ENCODE measurements around the gene PRKCZ. TPM values are rescaled to one million over a fixed set of nuclear protein-coding genes. Genes with fewer than 3 reads are reported as not detected.

The PRKCZ gene
- total RNA-seq, 4 donors from 2014 or later = 0.29 to 8.8 (median 3.9) TPM

DNA sequence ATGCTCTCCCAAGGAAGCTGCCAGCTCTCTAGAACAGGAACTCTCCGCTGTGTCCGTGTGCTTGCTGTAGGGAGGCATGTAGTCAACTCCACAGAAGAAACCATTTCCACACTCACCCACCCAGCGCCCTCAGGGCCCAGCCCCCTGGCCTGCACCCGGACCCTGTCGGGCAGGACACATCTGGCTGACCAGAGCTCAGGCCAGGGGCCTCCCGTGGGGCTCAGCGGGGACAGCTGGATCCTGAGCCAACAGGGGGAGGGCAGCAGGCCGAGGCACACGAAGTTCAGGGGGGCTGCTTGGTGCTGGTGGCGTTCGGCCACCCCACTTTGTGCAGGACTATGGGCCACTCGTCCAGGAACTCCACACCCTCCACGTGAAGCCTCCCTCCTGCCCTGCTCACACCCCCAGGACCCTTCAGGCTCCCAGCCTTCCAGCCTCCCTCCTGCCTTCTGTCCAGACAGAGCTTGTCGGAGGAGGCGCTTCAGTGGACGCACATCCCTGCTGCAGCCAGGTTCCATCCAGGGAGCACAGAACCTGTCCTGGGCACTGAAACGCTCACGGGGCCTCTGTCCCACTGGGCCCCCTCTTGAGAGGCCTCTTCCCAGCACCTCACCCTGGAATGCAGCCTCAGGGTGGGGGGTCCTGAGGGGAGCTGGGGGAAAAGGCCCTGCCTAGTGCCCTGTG, 159.3 kb downstream of the PRKCZ start:
- TF ChIP-seq CTCF (IDR thresholded peaks at IDR 0.05) (no peak), POLR2A (IDR thresholded peaks at IDR 0.05) (no peak)
- Histone ChIP-seq H3K4me1 (peaks cover 8 to 51% of the 10 kb centered on the region in 2 donors), H3K9me3 (no peaks in the 10 kb centered on the region), H3K36me3 (no peaks in the 10 kb centered on the region), H3K4me3 (no peak overlapping the region), H3K27me3 (no peaks in the 10 kb centered on the region), H3K27ac (peak overlapping the region; percentile 93 to 98)
- peak in 1 of 2 donors; percentile 20 for DNase-seq
- intact Hi-C loops (cut with DNase I; ENCODE audit: low total_unique reads) = no loop called here

DNA sequence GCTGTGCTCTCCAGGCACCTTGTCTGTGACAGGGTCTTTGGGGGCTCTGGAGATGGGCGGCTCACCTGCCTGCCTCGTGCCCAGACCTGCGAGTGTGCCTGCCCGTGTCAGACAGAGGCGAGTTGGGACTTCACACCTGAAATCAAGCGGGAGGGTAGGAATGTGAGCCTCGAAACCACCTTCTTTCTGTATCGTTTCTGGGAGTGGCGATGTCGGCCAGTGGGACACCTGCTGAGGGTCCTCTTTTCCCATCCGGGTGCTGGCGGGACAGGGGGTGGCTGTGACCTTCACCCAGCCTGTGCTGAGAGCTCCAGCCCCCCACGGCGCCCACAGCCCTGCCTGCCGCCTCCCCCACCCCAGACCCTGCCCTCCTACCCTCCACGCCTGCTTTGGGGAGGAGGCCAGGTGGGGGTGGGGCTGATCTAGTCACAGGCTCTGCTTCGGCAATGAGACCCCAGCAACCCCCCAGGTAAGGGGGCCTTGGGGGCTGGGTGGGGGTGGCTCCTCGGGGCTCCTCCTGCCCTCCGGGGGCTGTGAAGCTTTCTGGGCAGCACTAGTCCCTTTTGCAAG, 160.0 kb downstream of the PRKCZ start:
- Histone ChIP-seq H3K27ac (peak overlapping the region; percentile 93 to 98), H3K36me3 (no peaks in the 10 kb centered on the region), H3K4me3 (no peak overlapping the region), H3K27me3 (no peaks in the 10 kb centered on the region), H3K9me3 (no peaks in the 10 kb centered on the region), H3K4me1 (peaks cover 13 to 57% of the 10 kb centered on the region in 2 donors)
- peak in 1 of 2 donors; percentile 30 for DNase-seq
- intact Hi-C loops (cut with DNase I; ENCODE audit: low total_unique reads) = no loop called here
- no peak for TF ChIP-seq POLR2A (IDR thresholded peaks at IDR 0.05)
- no peak for TF ChIP-seq CTCF (IDR thresholded peaks at IDR 0.05)

GRCh38 chr1:2210786-2211185, 160.6 kb downstream of the PRKCZ start:
- intact Hi-C loops (cut with DNase I; ENCODE audit: low total_unique reads) = no loop called here
- H3K27ac ChIP-seq = peak overlapping the region; percentile 93 to 98

GRCh38 chr1:2212274-2212531, 162.0 kb downstream of the PRKCZ start:
- peaks cover 9 to 45% of the 10 kb centered on the region in 2 donors for H3K4me1 ChIP-seq
- H3K27ac ChIP-seq = peak overlapping the region; percentile 96 to 99
- H3K27me3 ChIP-seq = no peaks in the 10 kb centered on the region
- DNase-seq = no peak
- peak overlapping the region; percentile 17 to 27 for H3K4me3 ChIP-seq
- no peaks in the 10 kb centered on the region for H3K36me3 ChIP-seq
- no peaks in the 10 kb centered on the region for H3K9me3 ChIP-seq
- intact Hi-C loops (cut with DNase I; ENCODE audit: low total_unique reads) = no loop called here
- TF ChIP-seq CTCF (IDR thresholded peaks at IDR 0.05) (no peak), POLR2A (IDR thresholded peaks at IDR 0.05) (no peak)

More at GRCh38 chr1:2210786-2211185, 160.6 kb downstream of the PRKCZ start:
- no peaks in the 10 kb centered on the region for H3K27me3 ChIP-seq
- H3K4me1 ChIP-seq = peaks cover 13 to 55% of the 10 kb centered on the region in 2 donors
- no peaks in the 10 kb centered on the region for H3K9me3 ChIP-seq
- no peak overlapping the region for H3K4me3 ChIP-seq
- DNase-seq = no peak
- no peaks in the 10 kb centered on the region for H3K36me3 ChIP-seq
- TF ChIP-seq CTCF (IDR thresholded peaks at IDR 0.05) (no peak), POLR2A (IDR thresholded peaks at IDR 0.05) (no peak)

Measured in uterus (tissue), 4 donors.